ENCODE results near the gene TRABD2B. TPM values are rescaled to one million over a fixed set of nuclear protein-coding genes. Genes with fewer than 3 reads are reported as not detected.

The TRABD2B gene
- total and polyA plus RNA-seq, 2 donors (not counting 3 experiments of a cell fraction or from before 2014, with no cell fraction given) = not detected

DNA sequence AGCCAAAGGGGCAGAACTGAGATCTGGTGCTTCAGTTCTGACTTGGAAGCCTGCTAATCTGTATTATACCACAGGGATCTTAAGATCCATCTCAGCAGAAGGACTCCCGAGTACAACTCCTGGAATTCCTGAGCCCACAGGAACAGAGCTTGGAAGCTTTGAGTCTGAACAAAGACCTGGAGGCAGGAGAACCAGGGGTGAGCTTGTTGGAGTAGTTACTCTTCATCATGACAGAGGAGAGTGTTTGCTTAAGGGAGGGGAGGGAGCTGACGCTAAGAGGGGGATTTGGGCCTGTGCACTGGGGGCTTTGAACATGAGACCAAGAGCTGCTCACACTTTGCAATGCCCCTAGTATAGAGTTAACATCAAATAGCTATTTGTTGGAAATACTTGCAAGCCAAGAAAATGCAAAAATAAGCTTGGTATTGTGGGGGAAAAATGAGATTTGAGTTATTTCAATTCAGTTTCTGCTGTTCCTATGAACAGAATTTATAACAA is 41.1 kb upstream of the TRABD2B start:
- ChIA-PET CTCF (interaction anchor here (0.8 to 1.0 kb wide), 2 partner anchors 12 to 24 kb away, joined by 3 read pairs; no protein-coding TSS in a partner anchor), POLR2A (no interaction called here)
- no peak overlapping the region for H3K4me2 ChIP-seq (ENCODE audit: insufficient read depth, low read length)
- H3K4me1 ChIP-seq (ENCODE audit: control insufficient read depth, extremely low read depth, insufficient read depth, low read length) = no peaks in the 10 kb centered on the region
- dilution Hi-C loops (cut with MboI; ENCODE audit: extremely low pct_ligation_motif_present, low sequenced_read_pairs) = no loop called here
- no peak overlapping the region for H2AFZ ChIP-seq (ENCODE audit: low read depth, low read length)
- no peak for TF ChIP-seq JUN (IDR thresholded peaks at IDR 0.05; ENCODE audit: borderline replicate concordance, insufficient read depth, insufficient read length, low read depth)
- TF ChIP-seq GATA2 (IDR thresholded peaks at IDR 0.05; ENCODE audit: insufficient read depth, insufficient read length, low read depth, low read length) = no peak
- TF ChIP-seq MYC (IDR thresholded peaks at IDR 0.05; ENCODE audit: low read depth, low read length) = no peak
- TF ChIP-seq CTCF (IDR thresholded peaks at IDR 0.05; ENCODE audit: extremely low read depth in 1 of 2, insufficient read depth in 1 of 2, low read depth in 1 of 2, low read length in 2 of 2) = no peak
- TF ChIP-seq POLR2A (IDR thresholded peaks at IDR 0.05; ENCODE audit: low read depth, low read length) = no peak
- TF ChIP-seq, protein P1, sequence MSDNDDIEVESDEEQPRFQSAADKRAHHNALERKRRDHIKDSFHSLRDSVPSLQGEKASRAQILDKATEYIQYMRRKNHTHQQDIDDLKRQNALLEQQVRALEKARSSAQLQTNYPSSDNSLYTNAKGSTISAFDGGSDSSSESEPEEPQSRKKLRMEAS (IDR thresholded peaks at IDR 0.05; ENCODE audit: insufficient read depth, insufficient read length) = no peak
- no peak for TF ChIP-seq FOS (IDR thresholded peaks at IDR 0.05; ENCODE audit: borderline replicate concordance, insufficient read depth, low read length)
- TF ChIP-seq EZH2 (IDR thresholded peaks at IDR 0.05; ENCODE audit: borderline replicate concordance, low read depth, low read length, severe bottlenecking) = no peak
- no peak for TF ChIP-seq POLR2AphosphoS5 (IDR thresholded peaks at IDR 0.05; ENCODE audit: insufficient read depth, low read depth, low read length)
- no TSS peak for BruUV-seq (replicated peaks)
- no peaks in the 10 kb centered on the region for H3K79me2 ChIP-seq (ENCODE audit: control insufficient read depth, insufficient read depth, low read length)
- no peak overlapping the region for H3K4me3 ChIP-seq (replicated peaks in 1 of 3; ENCODE audit: insufficient read depth in 1 of 3, low read depth in 1 of 3, low read length in 3 of 3)
- intact Hi-C loops (cut with micrococcal nuclease) = no loop called here
- H3K9ac ChIP-seq (replicated peaks; ENCODE audit: extremely low read depth, insufficient read depth, low read length) = no peak overlapping the region
- FAIRE-seq (no peak), DNase-seq (ENCODE audit: low read depth, low spot score) (no peak)
- no peak overlapping the region for H3K27ac ChIP-seq (ENCODE audit: insufficient read depth, low read depth, low read length)
- no peaks in the 10 kb centered on the region for H4K20me1 ChIP-seq (replicated peaks; ENCODE audit: control insufficient read depth, extremely low read depth, insufficient read depth, low read length)
- no peaks in the 10 kb centered on the region for H3K36me3 ChIP-seq (ENCODE audit: control insufficient read depth in 2 of 2, extremely low read depth in 1 of 2, insufficient read depth in 2 of 2, low read length in 2 of 2)
- H3K27me3 ChIP-seq (ENCODE audit: control insufficient read depth in 2 of 2, insufficient read depth in 2 of 2, low read length in 2 of 2) = no peaks in the 10 kb centered on the region
- H3K9me1 ChIP-seq (replicated peaks; ENCODE audit: control insufficient read depth, extremely low read depth, insufficient read depth, low read length) = no peaks in the 10 kb centered on the region
- H3K9me3 ChIP-seq (replicated peaks; ENCODE audit: control insufficient read depth, insufficient read depth, low read length) = no peaks in the 10 kb centered on the region
